NCI-H526 (cell line): ENCODE results near the gene THY1.

Experiments
- DNase-seq, 2 experiments: peaks; one replicate each; lab custom pipeline; 2025; lab: John Stamatoyannopoulos, UW

The THY1 gene

GRCh38 chr11:119382101-119382500, 40.9 kb downstream of the THY1 start:
- peak in 1 of 2 experiments; percentile 38 for DNase-seq

DNA sequence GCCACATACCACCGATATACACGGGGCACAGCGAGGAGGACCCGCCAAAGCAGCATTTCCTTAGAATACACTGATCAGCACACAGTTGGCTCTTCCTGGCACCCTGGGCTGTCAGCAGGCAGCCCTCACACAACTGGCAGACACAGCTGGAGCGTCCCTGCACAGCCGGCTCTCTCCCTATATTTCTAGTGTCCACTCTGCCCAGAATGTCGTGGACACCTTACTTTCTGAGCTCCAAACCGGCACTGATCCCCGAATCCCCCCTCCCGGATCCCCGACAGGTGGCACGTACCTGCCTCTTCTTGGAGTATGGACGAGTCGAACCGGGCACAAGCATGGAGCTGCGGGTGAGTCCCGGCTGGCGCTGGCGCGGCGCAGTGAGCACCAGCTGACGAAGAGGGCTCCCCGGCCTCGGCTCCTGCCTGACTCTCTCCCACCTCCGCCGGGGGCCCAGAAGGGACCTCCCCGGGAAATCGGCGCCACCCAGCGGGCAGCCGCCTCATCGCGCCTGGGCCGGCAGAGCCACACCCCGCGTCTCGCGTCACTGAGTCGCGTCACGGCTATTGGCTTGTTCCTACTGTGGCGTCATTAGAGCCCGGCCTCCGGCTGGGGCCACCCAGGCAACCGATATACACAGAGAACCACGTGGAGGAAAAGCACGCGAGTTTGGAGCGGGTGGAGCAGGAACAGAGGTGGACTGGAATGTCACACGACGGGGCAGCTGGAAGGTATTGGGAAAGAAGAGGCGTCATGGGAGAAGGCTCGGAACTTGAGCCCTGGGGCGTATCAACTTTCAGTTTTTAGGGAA, 41.6 kb downstream of the THY1 start, which contains the start of gene USP2:
Gene USP2, minus strand, starts transcription at position 510 of the 808 bp plus-strand sequence. CDS start 8,210 bp downstream, outside the sequence.
- DNase-seq = peak; percentile 98 to 100

- DNase-seq = peak in 1 of 2 experiments; percentile 71
Measured at GRCh38 chr11:119380827-119381180, 42.2 kb downstream of the THY1 start.

DNA sequence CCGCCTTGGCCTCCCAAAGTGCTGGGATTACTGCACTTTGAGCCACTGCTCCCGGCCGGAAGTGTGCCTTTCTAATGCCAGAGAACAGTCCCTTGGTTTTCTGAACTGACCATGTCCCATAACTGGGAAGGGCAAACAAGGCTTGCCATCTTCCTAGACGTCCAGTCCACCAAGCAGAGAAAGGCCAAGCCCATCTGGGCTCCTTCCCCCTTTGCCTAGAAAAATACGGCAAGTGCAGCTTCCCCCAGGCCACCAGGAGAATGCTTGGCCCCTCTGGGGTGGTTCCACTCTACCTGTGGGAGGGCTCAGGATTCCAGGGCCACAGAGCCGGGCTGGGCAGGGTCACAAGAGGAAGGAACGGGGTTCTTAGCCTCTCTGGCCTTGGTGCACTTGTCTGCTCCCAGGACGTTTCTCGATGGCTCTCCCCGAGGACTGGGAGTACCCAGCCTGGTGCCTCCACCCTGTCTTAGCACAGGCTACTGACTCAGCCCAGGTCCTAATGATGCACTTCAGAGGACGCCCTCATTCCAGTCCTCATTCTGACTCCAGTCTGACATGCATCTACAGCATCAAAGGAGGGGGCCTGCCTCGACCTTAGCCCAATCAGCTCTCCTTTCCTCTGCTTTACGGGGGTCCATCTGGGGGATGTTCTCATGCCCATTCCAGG, 42.7 kb downstream of the THY1 start:
- no peak for DNase-seq

- peak in 1 of 2 experiments; percentile 52 for DNase-seq
Measured at GRCh38 chr11:119378851-119379465, 44.0 kb downstream of the THY1 start.

DNA sequence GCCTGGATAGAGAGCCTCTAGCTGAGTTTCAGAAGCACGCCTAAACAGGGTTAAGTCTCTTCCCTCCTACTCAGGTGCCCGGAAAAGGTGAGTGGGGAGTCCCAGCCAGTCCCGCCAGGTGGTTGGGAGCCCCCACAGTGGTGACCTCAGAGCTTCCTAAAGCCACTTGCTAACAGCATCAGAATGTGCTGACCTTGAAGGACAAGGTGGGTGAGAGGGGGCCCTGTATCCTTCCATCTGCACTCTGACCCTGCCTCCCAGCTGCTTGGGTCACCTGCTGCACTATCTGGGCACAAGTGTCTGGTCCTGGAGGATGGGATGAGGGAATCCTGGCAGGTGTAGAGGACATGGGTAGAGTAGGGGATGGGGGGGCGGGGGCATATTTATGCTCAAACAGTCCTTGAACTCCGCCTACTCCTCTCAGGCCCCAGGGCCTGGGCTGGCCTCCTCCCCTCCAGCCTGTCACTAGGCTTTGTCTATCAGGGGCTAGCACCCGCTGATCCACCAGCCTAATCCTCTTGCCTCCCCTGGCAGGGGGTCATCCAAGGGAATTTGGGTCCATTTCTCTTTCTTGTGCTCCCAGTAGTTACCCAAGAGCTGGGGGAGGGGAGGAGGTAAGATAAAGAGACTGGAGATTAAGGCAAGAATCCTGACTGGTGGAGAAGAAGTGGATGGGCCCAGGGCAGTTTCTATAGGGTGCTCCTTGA, 44.9 kb downstream of the THY1 start:
- peak in 1 of 2 experiments; percentile 41 for DNase-seq

GRCh38 chr11:119377112-119377901, 45.7 kb downstream of the THY1 start:
- DNase-seq = peak; percentile 69 to 73

DNA sequence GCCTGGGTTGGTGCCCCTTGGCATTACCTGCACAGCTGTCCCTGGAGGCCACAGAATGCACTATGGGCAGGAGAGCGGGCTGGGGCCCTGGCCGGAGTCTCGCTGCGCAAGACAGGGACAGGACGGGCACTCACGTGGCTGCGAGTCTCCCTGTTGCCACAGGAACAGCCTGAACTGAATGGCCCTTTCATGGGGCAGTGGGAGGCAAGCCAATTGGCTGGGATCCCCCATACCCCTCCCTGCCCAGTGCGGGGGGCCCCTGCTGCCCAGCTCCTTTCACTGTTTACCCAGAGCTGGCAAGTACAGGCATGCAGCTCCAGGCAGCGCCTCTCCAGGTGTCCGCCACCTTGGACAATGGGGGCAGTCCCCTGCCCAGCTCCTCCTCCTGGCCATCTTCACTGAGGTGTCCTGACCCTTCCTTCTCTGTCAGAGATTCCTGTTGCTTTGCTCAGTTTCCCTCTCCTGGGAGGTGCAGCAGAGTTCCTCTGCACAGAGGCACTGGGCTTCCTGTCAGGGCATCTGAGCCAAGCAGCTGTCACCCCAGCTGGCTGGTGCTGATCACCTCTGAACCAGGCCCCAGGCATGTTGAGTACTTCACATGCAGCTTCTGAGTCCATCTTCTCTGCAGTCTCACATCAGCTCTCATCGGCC, 46.6 kb downstream of the THY1 start:
- DNase-seq = peak; percentile 91 to 98

- DNase-seq = peak in 1 of 2 experiments; percentile 72
Measured at GRCh38 chr11:119375337-119376196, 47.4 kb downstream of the THY1 start.

- DNase-seq = peak in 1 of 2 experiments; percentile 59
Measured at GRCh38 chr11:119374632-119375336, 48.2 kb downstream of the THY1 start.

DNA sequence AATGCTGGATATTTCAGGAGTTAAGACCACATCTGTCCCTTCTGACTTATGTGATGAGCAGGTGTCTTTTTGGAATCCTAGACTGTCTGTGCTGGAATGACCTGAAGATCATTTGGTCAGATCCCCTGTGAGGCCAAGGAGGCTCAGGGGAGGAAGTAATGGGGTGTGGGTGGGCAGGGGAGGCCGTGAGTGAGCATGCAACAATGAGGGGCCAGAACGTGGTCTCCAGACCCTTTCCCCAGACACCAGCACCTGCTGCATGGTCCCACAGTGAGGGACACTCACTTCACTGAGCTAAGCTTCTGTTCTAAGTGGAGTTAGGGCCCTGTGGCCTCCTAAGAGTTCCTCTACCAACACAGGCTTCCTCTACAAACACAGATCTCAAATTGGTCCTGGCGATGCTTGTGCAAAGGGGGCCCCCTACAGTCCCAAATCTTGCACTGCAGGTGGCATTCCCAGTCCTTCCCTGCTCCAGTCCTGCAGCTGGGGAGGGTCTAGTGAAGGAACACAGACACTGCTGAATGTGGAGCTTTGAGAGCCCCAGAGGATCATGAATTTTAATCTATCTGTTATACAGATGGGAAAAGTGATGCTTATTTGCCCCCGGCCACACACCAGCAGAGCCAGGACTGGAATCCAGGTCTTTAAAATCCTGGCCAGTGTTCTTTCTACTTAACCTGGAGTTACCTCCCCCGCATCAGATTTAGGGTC, 48.9 kb downstream of the THY1 start:
- DNase-seq = peak; percentile 86 to 97

DNA sequence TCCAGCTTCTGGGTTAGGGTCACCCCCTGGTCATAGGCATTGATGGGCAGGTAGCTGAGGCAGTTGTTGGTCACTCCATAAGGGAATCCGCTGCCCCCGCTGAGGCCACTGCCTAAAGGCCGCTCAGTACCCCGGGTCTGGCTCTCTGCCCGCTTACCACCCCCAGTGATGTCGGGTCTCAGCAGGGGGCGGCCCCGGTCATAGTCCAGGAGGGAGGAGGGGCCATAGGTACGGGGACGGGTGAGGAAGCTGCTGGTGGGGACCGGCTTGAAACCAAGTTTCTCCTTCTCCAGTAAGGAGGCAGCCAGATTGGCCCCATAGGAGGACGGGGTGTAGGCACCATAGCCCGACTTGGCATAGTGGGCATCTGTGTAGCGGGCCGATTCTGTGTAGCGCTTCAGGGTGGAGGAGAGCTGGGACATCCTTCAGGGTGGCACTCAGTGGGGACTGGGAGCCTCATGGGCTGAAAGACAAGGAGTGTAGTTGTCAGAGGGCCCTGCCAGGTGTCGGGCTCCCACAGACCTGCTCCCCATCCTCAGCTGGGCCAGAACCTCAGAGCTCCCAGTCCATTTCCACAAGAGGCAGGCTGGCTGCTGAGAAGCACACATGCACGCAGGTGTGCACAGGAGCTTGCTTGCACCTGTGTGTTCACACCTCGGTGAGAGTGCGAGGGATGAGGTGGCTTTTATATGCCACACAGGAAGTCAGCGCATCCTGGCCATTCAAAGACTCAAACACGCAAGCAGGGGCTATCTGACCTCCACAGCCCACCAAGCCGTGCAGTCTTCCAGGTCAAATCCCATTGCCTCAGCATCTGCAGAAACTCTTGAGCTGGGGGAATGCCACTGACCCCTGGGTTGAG, 49.7 kb downstream of the THY1 start:
- no peak for DNase-seq

GRCh38 chr11:119372260-119373058, 50.5 kb downstream of the THY1 start:
- no peak for DNase-seq

DNA sequence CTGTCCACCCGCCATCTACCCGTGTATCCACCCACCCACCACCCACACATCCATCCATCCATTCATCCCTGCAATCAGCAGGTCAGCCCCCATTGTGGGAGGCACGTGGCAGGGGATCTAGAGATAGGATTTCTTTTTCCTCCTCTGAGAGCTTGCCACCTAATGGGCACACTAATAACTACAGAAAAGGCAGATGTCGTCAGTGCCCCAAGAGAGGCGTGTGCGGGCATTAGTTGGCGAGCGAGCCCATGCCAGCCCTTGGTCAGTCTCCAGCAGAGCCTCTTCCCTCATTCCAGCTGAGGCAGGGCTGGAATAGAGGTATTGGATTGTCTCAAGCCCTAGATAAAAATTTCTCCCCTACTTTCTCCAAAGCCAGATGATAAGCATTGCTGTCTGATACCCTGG, 51.2 kb downstream of the THY1 start:
- peak; percentile 39 to 73 for DNase-seq

- no peak for DNase-seq
Measured at GRCh38 chr11:119371067-119371601, 51.8 kb downstream of the THY1 start.

GRCh38 chr11:119370486-119371046, 52.4 kb downstream of the THY1 start:
- no peak for DNase-seq
